GM21390 (cell line): ENCODE results near the gene XG.
"Not testable (repeated sequence)": the region's sequence is repeated elsewhere in the genome, so short reads cannot be mapped to it uniquely, and the experiment has no call there.

Experiments
- ATAC-seq: cut with Tn5 transposase; IDR thresholded peaks from one replicate; pipeline ENCODE4 v1.9.1; 2021; ENCODE audit not compliant: unreplicated experiment

The XG gene

GRCh38 chrX:2751874-2752300 is at the start of gene XG:
XG (plus strand) TSS chrX:2752040; CDS start chrX:2752275, 235 bp downstream.
- ATAC-seq: not testable (repeated sequence)

- no peak for ATAC-seq
These were observed 47.9 kb upstream of the XG start for GRCh38 chrX:2703991-2704369.

DNA sequence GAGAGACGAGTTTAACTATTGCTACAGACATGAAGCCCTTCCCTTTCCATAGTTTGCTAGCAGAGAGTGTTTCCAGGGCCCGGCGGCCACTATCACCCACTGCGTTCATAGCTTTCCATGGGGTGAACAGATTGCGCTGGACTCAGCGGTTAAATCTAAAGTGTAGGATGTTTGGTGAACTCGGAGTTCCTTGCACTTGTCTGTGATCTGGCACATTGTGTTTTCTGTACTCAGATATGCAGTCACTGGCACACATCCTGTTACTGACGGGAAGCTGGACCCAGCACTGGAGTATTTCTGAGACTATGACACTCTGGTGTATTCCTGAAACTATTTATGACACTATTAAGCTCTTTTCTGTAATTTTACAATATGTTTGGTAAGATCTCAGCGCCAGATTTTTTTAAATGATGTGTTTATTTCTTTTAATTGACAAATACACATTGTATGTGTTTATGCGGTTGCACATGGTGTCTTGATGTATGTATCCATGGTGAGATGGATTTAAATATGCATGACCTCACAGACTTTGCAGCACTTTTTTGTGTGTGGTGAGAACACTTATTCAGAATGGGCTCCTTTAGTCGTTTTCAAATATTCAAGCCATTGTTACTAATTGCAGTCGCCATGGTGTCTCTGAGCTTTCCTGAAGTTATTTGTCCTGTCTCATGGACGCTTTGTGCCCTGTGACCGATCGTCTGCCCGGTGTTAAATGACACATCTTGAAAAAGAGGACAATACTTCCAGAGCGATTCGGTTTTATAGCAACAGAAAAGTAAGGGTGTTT is 46.6 kb upstream of the XG start:
- no peak for ATAC-seq

- peak; percentile 87 for ATAC-seq
These were observed 44.5 kb upstream of the XG start for GRCh38 chrX:2707334-2707760.

DNA sequence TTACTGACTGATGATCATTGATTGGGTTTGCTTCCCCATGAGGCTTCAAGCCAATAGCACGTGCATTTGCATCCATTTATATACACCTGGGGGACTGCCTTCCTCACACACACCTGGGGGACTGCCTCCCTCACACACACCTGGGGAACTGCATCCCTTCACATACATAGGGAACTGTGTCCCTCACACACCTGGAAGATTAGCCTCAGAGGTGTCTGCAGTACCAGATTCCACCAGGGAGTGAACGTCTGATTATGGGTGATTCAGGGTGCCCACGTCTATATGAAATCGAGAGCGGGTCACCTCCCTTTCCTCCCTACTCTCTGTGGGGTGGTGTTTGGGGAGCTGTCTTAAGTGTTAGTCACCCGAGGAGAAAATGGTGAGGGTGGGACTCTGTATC is 43.8 kb upstream of the XG start:
- ATAC-seq: no peak

- no peak for ATAC-seq
These were observed 43.1 kb upstream of the XG start for GRCh38 chrX:2708592-2709188.

- ATAC-seq: no peak
These were observed 42.3 kb upstream of the XG start for GRCh38 chrX:2709556-2709955.

DNA sequence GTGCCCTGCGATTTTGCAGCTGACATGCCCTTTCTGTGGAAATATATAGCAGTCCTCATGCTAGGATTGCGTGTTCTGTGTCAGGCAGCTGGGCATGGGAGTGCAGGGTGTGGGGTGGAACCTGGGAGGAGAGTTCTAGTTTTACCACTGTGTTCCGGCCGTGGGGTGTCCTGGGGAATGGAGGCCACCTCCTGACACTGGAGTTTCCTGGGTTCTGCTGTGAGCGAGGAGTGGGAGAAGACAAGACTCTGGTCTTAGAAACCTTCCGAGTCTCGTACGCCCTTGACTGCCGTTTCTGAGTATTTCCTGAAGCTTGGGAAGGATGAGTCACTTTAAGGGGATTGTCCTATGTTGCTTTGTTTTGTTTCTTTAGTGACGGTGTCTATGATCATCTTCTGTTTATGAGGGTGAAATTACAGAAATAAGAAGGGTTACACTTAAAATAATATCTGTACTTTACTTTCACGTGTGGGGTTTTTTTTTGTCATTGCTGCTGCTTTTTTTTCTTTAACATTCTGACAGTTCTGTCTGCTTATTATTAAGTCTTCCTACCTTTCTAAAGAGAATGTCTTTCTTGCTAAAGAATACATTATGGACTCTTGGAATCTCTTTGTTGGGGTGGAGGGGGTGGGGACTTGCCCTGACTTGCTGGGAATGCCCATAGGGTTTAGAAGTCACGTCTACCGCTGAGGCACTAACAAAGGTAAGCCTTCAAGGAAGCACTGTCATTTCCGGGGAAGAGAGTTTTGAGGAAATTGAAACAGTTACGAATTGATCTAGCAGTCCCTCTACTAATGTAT is 41.6 kb upstream of the XG start:
- ATAC-seq: no peak

GRCh38 chrX:2711441-2711840 is 40.4 kb upstream of the XG start:
- no peak for ATAC-seq

DNA sequence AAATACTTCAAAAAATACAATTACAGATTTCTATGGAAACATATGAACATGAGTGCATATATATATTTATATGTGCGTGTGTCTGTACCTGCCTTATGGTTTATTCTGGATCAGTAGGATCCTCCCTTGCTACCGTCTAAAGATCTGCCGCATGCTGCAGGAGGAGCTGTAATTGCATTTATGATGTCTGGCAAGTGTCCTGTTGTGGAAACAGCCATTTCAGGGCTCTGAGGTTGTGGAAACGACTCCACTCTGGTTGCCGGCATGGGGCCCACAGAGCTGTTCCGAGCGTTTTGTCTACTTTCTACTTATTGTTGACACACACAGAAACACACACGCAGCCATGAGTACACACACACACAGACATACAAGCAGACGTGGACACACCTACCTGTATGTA is 39.4 kb upstream of the XG start:
- ATAC-seq: no peak

DNA sequence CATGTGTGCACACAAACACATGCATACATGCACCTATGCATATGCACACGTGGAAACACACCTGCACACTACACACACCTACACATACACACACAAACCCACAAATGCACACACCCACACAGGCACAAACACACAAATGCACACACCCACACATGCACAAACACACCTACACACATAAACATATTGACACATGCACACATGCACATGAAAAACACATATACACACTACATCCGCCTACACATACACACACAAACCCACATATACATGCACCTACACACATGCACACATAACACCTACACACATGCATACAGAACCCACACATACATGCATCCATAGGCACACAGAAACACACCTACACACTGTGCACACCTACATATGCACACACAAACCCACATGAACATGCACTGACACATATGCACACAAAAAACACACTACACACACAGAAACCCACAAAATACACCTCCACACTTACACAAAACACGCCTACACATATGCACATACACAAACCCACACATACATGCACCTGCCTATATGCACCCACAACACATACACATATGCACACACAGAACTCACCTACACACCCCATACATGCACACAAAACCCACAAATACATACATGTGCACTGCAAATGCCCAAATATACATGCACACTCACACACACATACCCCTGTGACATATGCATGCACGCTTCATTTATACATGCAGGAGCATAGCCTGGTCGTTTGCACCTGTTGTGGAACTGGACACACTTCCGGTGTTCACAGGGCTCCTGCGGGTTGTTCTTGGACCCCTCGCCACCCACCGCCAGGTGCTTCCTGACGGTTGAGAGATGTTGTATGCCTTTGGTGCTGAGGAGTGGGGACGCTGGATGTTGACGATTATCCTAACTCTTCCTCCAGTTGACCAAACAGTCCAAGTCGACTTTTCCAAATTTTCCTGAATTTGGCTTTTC is 38.7 kb upstream of the XG start:
- no peak for ATAC-seq

GRCh38 chrX:2714551-2714950 is 37.3 kb upstream of the XG start:
- no peak for ATAC-seq

DNA sequence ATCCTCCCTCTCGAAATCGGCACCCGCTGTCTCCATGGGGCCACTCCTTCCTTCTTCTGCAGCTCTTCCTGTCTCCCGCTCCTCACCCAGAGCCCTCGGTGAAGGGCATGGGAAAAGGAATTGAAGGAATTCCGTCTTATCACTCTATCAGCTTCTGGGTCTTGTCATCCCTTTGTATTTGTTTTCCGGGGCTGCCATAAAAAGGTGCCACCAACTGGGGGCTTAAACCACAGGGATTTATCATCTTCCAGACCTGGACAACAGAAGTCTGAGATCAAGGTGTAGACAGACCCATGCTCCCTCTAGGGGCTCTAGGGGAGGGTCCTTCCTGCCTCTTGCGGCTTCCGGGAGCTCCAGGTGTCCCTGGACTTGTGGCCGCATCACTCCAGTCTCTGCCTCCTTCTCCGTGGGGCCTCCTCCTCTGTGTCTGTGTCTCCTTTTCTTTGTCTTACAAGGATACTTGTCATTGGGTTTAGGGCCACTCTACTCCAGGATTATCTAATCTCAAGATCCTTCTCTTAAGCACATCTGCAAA is 36.7 kb upstream of the XG start:
- ATAC-seq: no peak

GRCh38 chrX:2717312-2717711 is 34.5 kb upstream of the XG start:
- no peak for ATAC-seq

- ATAC-seq: no peak
These were observed 33.0 kb upstream of the XG start for GRCh38 chrX:2718821-2719220.

- no peak for ATAC-seq
These were observed 31.9 kb upstream of the XG start for GRCh38 chrX:2719774-2720447.

DNA sequence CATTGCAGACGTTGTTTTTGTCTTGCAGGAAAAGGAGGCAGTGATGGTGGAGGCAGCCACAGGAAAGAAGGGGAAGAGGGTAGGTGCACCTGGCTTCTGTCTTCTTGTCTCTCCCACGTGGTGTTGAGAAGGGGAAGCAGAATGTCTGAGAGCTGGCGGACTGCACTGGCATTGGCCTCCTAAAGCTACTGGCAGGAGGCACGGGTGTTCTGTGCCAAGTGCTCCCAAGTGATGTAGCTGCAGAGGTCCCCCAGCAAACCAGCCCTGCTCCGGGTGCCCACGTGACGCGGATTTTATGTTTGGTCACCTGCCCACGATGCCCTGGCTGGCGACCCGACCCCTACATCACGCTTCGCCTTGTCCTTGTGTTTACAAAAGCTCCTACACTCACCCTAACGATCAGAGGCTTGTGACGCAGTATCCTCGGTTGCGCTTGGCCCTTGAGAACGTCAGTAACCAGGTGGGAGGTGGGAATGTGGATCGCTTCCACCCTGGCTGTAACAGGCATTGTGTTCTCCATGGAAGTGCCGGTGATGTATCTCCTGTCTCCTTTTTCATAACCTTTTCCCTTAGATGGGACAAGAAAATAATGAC is 28.5 kb upstream of the XG start:
- ATAC-seq: no peak

DNA sequence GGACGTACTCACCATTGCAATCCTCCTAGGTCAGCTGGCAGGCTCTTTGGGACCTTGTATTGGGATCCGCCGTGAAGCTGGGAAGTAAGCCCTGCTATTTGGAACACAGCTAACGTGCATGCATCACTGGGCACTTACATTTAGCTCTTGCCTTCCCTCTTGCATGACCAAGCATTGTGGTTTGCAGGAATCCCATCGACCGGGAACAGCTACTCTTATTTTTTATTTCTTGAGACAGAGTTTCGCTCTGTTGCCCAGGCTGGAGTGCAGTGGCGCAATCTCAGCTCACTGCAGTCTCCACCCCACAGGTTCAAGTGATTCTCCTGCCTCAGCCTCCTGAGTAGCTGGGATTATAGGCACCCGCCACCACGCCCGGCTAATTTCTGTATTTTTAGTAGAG is 24.6 kb upstream of the XG start:
- not testable (repeated sequence) for ATAC-seq

GRCh38 chrX:2732076-2732475 is 19.8 kb upstream of the XG start:
- ATAC-seq: no peak

GRCh38 chrX:2732649-2733048 is 19.2 kb upstream of the XG start:
- ATAC-seq: no peak
